Measurements from ENCODE around the gene ZNF746. TPM values are rescaled to one million over a fixed set of nuclear protein-coding genes. Genes with fewer than 3 reads are reported as not detected.

The ZNF746 gene
- total RNA-seq, 4 donors from 2014 or later: 17.3 to 25.2 (median 19.8) TPM

DNA sequence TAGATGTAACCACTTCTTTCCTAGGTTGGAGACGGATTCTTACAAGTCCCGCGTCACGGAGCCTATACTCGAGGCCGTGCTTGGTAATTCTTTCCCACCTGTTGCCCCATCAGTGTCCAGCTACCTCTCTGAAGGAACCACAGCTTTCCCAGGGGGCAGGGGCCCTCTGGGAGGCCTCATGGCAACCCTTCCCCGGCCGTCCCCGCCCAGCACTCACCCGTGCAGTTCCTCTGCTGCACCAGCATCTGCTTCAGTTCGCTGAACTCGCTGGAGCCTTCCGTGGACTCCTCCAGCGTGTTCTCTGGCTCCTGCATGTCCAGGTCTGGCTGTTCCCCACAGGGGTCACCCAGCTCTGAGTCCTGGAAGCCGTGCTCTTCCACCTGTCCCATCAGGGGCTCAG, 61.3 kb downstream of the ZNF746 start:
- TF ChIP-seq CTCF (IDR thresholded peaks at IDR 0.05; ENCODE audit: low read depth): no peak

DNA sequence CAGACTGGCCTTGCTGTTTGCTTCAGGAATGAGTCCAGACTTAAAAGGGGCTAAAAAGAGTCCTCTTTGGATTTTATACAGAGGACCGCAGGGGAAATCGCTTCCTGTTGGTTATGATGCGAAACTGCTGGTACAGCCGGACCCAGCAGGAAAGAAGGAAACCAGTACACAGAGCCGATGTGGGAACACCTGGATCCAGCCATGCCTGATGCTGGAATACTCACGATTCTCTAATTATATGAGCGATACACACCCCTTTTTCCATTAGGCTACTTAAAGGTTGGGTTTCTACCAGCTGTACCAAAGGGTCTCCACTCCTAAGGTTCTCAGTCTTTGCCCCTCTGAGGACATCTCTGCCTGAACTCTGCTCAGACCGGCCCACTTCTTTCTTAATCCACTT, 64.5 kb downstream of the ZNF746 start:
- TF ChIP-seq CTCF (IDR thresholded peaks at IDR 0.05; ENCODE audit: low read depth): no peak

GRCh38 chr7:149432121-149432691, 65.4 kb downstream of the ZNF746 start:
- no peak for TF ChIP-seq CTCF (IDR thresholded peaks at IDR 0.05; ENCODE audit: low read depth)

- TF ChIP-seq CTCF (IDR thresholded peaks at IDR 0.05; ENCODE audit: low read depth): no peak
Observed at GRCh38 chr7:149431486-149432120, 66.0 kb downstream of the ZNF746 start.

- no peak for TF ChIP-seq CTCF (IDR thresholded peaks at IDR 0.05; ENCODE audit: low read depth)
Observed at GRCh38 chr7:149430192-149430591, 67.4 kb downstream of the ZNF746 start.

DNA sequence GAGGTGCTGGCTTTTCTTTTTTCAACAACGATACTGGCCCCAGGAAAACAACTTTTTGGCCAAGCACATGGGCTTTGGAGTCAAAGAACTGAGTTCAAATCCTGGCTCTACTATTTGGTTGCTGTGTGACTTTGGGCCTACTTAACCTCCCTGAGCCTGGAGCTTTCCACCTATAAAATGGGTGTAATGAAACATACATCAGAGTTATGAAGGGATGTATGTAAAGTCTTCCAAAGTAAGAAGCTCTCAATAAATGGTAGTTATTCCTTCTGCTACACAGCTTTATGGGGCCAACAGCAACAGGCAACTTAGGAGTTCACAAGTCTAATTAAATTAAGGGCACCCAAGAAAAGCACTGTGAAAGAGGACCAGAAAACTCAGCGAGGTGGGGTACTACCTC, 69.7 kb downstream of the ZNF746 start:
- no peak for TF ChIP-seq CTCF (IDR thresholded peaks at IDR 0.05; ENCODE audit: low read depth)

- TF ChIP-seq CTCF (IDR thresholded peaks at IDR 0.05; ENCODE audit: low read depth): no peak
Observed at GRCh38 chr7:149427096-149427680, 70.4 kb downstream of the ZNF746 start.
